ENCODE measurements around the gene PPP6R3. TPM values are rescaled to one million over a fixed set of nuclear protein-coding genes. Genes with fewer than 3 reads are reported as not detected.

PPP6R3 gene
- total RNA-seq, 2 experiments from 2014 or later: 95.4 to 103 TPM

GRCh38 chr11:68581901-68582300, 121.3 kb downstream of the PPP6R3 start:
- ChIA-PET POLR2A (no interaction called here), CTCF (interaction anchor here (5.1 kb wide), 1 partner anchor 10 kb away, joined by 60 read pairs; no protein-coding TSS in a partner anchor)
- TF ChIP-seq, protein P1, sequence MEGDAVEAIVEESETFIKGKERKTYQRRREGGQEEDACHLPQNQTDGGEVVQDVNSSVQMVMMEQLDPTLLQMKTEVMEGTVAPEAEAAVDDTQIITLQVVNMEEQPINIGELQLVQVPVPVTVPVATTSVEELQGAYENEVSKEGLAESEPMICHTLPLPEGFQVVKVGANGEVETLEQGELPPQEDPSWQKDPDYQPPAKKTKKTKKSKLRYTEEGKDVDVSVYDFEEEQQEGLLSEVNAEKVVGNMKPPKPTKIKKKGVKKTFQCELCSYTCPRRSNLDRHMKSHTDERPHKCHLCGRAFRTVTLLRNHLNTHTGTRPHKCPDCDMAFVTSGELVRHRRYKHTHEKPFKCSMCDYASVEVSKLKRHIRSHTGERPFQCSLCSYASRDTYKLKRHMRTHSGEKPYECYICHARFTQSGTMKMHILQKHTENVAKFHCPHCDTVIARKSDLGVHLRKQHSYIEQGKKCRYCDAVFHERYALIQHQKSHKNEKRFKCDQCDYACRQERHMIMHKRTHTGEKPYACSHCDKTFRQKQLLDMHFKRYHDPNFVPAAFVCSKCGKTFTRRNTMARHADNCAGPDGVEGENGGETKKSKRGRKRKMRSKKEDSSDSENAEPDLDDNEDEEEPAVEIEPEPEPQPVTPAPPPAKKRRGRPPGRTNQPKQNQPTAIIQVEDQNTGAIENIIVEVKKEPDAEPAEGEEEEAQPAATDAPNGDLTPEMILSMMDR (IDR thresholded peaks at IDR 0.05): no peak
- Mint-ChIP-seq H3K4me3 (no peak overlapping the region), H3K27ac (peak overlapping the region; percentile 0), H3K9me3 (no peaks in the 10 kb centered on the region), H3K36me3 (ENCODE audit: low read depth) (peaks cover 42% of the 10 kb centered on the region), H3K4me1 (ENCODE audit: low read depth) (peaks cover 26% of the 10 kb centered on the region), H3K27me3 (no peaks in the 10 kb centered on the region)
- DNase-seq (no peak), ATAC-seq (no peak)
- intact Hi-C loops (cut with micrococcal nuclease): no loop called here

GRCh38 chr11:68582416-68583040, 122.0 kb downstream of the PPP6R3 start:
- CTCF ChIA-PET: interaction anchor here (1.1 to 5.1 kb wide), 2 partner anchors 10 to 144 kb away, joined by 3 to 60 read pairs; no protein-coding TSS in a partner anchor
- H3K4me1 Mint-ChIP-seq (ENCODE audit: low read depth): peaks cover 26% of the 10 kb centered on the region

DNA sequence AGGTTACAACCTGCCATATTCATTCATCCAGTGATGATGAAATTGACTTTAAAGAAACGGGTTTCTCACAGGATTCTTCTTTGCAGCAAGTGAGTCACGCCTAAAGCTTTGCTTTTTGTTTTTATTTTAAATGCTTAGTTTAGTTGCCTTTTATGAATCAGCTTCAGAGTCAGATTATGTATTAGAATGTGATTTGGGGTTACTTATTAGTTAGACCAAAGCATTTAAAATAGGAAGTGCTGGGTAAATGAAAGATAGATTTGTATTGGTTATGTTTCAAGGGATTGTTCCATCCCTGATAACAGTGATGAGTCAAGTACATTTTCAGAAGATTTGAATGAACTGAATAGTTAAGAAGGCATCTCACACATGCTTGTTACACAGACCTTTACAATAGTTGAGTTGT, 122.5 kb downstream of the PPP6R3 start:
- no peak overlapping the region for H3K4me3 Mint-ChIP-seq
- peaks cover 46% of the 10 kb centered on the region for H3K36me3 Mint-ChIP-seq (ENCODE audit: low read depth)
- H3K27ac Mint-ChIP-seq: peak overlapping the region; percentile 56
- TF ChIP-seq, protein P1 (IDR thresholded peaks at IDR 0.05): no peak
- ChIA-PET POLR2A (no interaction called here), CTCF (interaction anchor here (1.1 to 5.1 kb wide), 4 partner anchors 11 to 261 kb away, joined by 3 to 60 read pairs (median 8); no protein-coding TSS in a partner anchor)
- ATAC-seq (no peak), DNase-seq (no peak)
- no peaks in the 10 kb centered on the region for H3K27me3 Mint-ChIP-seq
- intact Hi-C loops (cut with micrococcal nuclease): no loop called here
- no peaks in the 10 kb centered on the region for H3K9me3 Mint-ChIP-seq
- peaks cover 26% of the 10 kb centered on the region for H3K4me1 Mint-ChIP-seq (ENCODE audit: low read depth)

More at GRCh38 chr11:68582416-68583040, 122.0 kb downstream of the PPP6R3 start:
- TF ChIP-seq, protein P1 (IDR thresholded peaks at IDR 0.05): no peak
- no peaks in the 10 kb centered on the region for H3K9me3 Mint-ChIP-seq
- H3K27me3 Mint-ChIP-seq: no peaks in the 10 kb centered on the region
- H3K27ac Mint-ChIP-seq: peak overlapping the region; percentile 0
- intact Hi-C loops (cut with micrococcal nuclease): no loop called here
- no peak for ATAC-seq
- no peak overlapping the region for H3K4me3 Mint-ChIP-seq
- peaks cover 43% of the 10 kb centered on the region for H3K36me3 Mint-ChIP-seq (ENCODE audit: low read depth)
- no peak for DNase-seq
- POLR2A ChIA-PET: no interaction called here

DNA sequence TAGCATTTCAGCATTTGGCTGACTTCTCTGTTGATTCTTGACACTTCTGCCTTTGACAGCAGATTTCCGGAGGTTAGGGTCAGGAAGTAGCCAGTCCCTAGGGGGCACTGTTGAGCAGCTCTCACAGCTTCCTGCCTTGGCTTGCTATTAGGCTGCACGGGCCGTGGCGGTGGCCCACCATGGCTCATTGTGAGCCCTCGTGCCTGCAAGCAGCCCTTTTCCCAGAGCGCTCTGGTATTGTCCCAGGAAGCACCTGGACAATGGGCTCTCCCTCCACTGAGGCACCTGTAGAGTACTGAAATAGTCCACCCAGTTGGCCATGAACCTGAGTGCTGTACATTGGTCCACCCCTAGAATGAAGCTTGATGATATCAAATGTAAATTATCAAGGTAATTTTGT, 123.5 kb downstream of the PPP6R3 start:
- no peaks in the 10 kb centered on the region for H3K9me3 Mint-ChIP-seq

More for the DNA sequence above, 123.5 kb downstream of the PPP6R3 start:
- peak; percentile 75 for ATAC-seq
- Mint-ChIP-seq H3K4me3 (no peak overlapping the region), H3K4me1 (ENCODE audit: low read depth) (peaks cover 24% of the 10 kb centered on the region), H3K27me3 (no peaks in the 10 kb centered on the region), H3K36me3 (ENCODE audit: low read depth) (peaks cover 42% of the 10 kb centered on the region), H3K27ac (no peak overlapping the region)
- TF ChIP-seq, protein P1 (IDR thresholded peaks at IDR 0.05): peak; percentile 91
- intact Hi-C loops (cut with micrococcal nuclease): no loop called here
- ChIA-PET CTCF (interaction anchor here (0.7 to 5.1 kb wide), 23 partner anchors 9 to 260 kb away, joined by 3 to 60 read pairs (median 4); no protein-coding TSS in a partner anchor), POLR2A (interaction anchor here (0.8 kb wide), 1 partner anchor 31 kb away, joined by 3 read pairs; no protein-coding TSS in a partner anchor)
- DNase-seq: peak; percentile 80

Measured in activated CD8-positive, alpha-beta T cell treated with anti-CD3 and anti-CD28 coated beads for 36 hours (primary cell).